ENCODE results near the gene TBC1D8. TPM values are rescaled to one million over a fixed set of nuclear protein-coding genes. Genes with fewer than 3 reads are reported as not detected.

The TBC1D8 gene
- total RNA-seq, 4 donors from 2014 or later = 16.7 to 44.0 (median 19.7) TPM

- no peak for DNase-seq
- Histone ChIP-seq H3K4me1 (peaks cover 0 to 5% of the 10 kb centered on the region in 2 donors), H3K27me3 (no peaks in the 10 kb centered on the region), H3K9me3 (no peaks in the 10 kb centered on the region), H3K36me3 (no peaks in the 10 kb centered on the region), H3K27ac (no peak overlapping the region), H3K4me3 (no peak overlapping the region)
- intact Hi-C loops (cut with DNase I; ENCODE audit: low total_unique reads) = no loop called here
- TF ChIP-seq POLR2A (IDR thresholded peaks at IDR 0.05) (no peak), CTCF (IDR thresholded peaks at IDR 0.05) (no peak)
Observed at GRCh38 chr2:100964681-100965169, 186.5 kb downstream of the TBC1D8 start.

GRCh38 chr2:100964222-100964621 is 187.0 kb downstream of the TBC1D8 start:
- no peak for TF ChIP-seq POLR2A (IDR thresholded peaks at IDR 0.05)
- no peak for TF ChIP-seq CTCF (IDR thresholded peaks at IDR 0.05)
- H3K27me3 ChIP-seq = no peaks in the 10 kb centered on the region
- no peaks in the 10 kb centered on the region for H3K36me3 ChIP-seq
- H3K9me3 ChIP-seq = no peaks in the 10 kb centered on the region
- DNase-seq = no peak
- peaks cover 0 to 5% of the 10 kb centered on the region in 2 donors for H3K4me1 ChIP-seq
- H3K4me3 ChIP-seq = no peak overlapping the region
- H3K27ac ChIP-seq = no peak overlapping the region
- intact Hi-C loops (cut with DNase I; ENCODE audit: low total_unique reads) = no loop called here

- intact Hi-C loops (cut with DNase I; ENCODE audit: low total_unique reads) = no loop called here
- no peak overlapping the region for H3K4me3 ChIP-seq
- H3K27me3 ChIP-seq = no peaks in the 10 kb centered on the region
- no peaks in the 10 kb centered on the region for H3K9me3 ChIP-seq
- TF ChIP-seq POLR2A (IDR thresholded peaks at IDR 0.05) = no peak
- no peak for TF ChIP-seq CTCF (IDR thresholded peaks at IDR 0.05)
- no peak for DNase-seq
- peaks cover 0 to 5% of the 10 kb centered on the region in 2 donors for H3K4me1 ChIP-seq
- no peaks in the 10 kb centered on the region for H3K36me3 ChIP-seq
- H3K27ac ChIP-seq = peak overlapping the region; percentile 13 to 35
Observed at GRCh38 chr2:100963026-100963375, 188.2 kb downstream of the TBC1D8 start.

GRCh38 chr2:100962366-100963025 is 188.7 kb downstream of the TBC1D8 start:
- DNase-seq = no peak

More at GRCh38 chr2:100962366-100963025, 188.7 kb downstream of the TBC1D8 start:
- Histone ChIP-seq H3K36me3 (no peaks in the 10 kb centered on the region), H3K27me3 (no peaks in the 10 kb centered on the region), H3K9me3 (no peaks in the 10 kb centered on the region), H3K27ac (peak overlapping the region; percentile 13 to 35), H3K4me1 (peaks cover 3 to 5% of the 10 kb centered on the region in 2 donors), H3K4me3 (no peak overlapping the region)
- TF ChIP-seq CTCF (IDR thresholded peaks at IDR 0.05) = no peak
- no peak for TF ChIP-seq POLR2A (IDR thresholded peaks at IDR 0.05)
- intact Hi-C loops (cut with DNase I; ENCODE audit: low total_unique reads) = no loop called here
